Stimulated activated naive CD8-positive, alpha-beta T cell treated with anti-CD3 and anti-CD28 coated beads, Interleukin-15, Interleukin-2, amounts not matched to agents 100 U/mL and 50 U/mL, for 24 hours (primary cell): ENCODE results near the gene NACAD.
"Not testable (repeated sequence)": the region's sequence is repeated elsewhere in the genome, so short reads cannot be mapped to it uniquely, and the experiment has no call there.

Source experiments
- ATAC-seq: fragments of 150-1000 bp; cut with Tn5 transposase; one replicate; pipeline ENCODE4 v1.10.0; 2021
- DNase-seq: peaks from one replicate; pipeline ENCODE4 v3.0.0; 2021

NACAD gene

GRCh38 chr7:45055016-45055415 is 33.8 kb downstream of the NACAD start:
- ATAC-seq: no peak

GRCh38 chr7:45054442-45054841 is 34.3 kb downstream of the NACAD start:
- no peak for ATAC-seq
- no peak for DNase-seq

More at GRCh38 chr7:45055016-45055415, 33.8 kb downstream of the NACAD start:
- no peak for DNase-seq

GRCh38 chr7:45053941-45054340 is 34.8 kb downstream of the NACAD start:
- DNase-seq (no peak), ATAC-seq (no peak)

- DNase-seq: no peak
- ATAC-seq: no peak
These were observed 35.4 kb downstream of the NACAD start for GRCh38 chr7:45053401-45053800.

GRCh38 chr7:45052011-45052410 is 36.8 kb downstream of the NACAD start:
- ATAC-seq: no peak
- no peak for DNase-seq

- ATAC-seq (no peak), DNase-seq (no peak)
These were observed 38.6 kb downstream of the NACAD start for GRCh38 chr7:45050198-45050597.

GRCh38 chr7:45048748-45049147 is 40.0 kb downstream of the NACAD start:
- ATAC-seq: no peak
- no peak for DNase-seq

GRCh38 chr7:45044338-45044737 is 44.4 kb downstream of the NACAD start:
- ATAC-seq (no peak), DNase-seq (no peak)

GRCh38 chr7:45039106-45039505 is 49.7 kb downstream of the NACAD start:
- no peak for ATAC-seq
- DNase-seq: no peak

- DNase-seq (no peak), ATAC-seq (no peak)
These were observed 50.9 kb downstream of the NACAD start for GRCh38 chr7:45037876-45038275.

GRCh38 chr7:45036796-45037195 is 52.0 kb downstream of the NACAD start:
- ATAC-seq: peak; percentile 55
- no peak for DNase-seq

- DNase-seq (no peak), ATAC-seq (no peak)
These were observed 52.5 kb downstream of the NACAD start for GRCh38 chr7:45036317-45036716.

- no peak for DNase-seq
- ATAC-seq: no peak
These were observed 52.9 kb downstream of the NACAD start for GRCh38 chr7:45035893-45036292.

GRCh38 chr7:45035371-45035770 is 53.4 kb downstream of the NACAD start:
- DNase-seq (no peak), ATAC-seq (no peak)

- not testable (repeated sequence) for ATAC-seq, DNase-seq
These were observed 54.1 kb downstream of the NACAD start for GRCh38 chr7:45034710-45035109.

GRCh38 chr7:45033931-45034290 is 54.9 kb downstream of the NACAD start:
- DNase-seq (no peak), ATAC-seq (no peak)

GRCh38 chr7:45033261-45033930 is 55.4 kb downstream of the NACAD start:
- DNase-seq (no peak), ATAC-seq (peak; percentile 45)

- DNase-seq (no peak), ATAC-seq (no peak)
These were observed 56.3 kb downstream of the NACAD start for GRCh38 chr7:45032421-45032820.

- DNase-seq (no peak), ATAC-seq (no peak)
These were observed 56.9 kb downstream of the NACAD start for GRCh38 chr7:45031829-45032228.
